Fibroblast of the aortic adventitia (primary cell): ENCODE results near the gene CTNNB1. TPM values are rescaled to one million over a fixed set of nuclear protein-coding genes. Genes with fewer than 3 reads are reported as not detected.
A peak's percentile ranks its signal among the peaks of the same experiment; 100 is the strongest.

Experiments used
- DNase-seq: peaks from one replicate; pipeline ENCODE4 v3.0.0-alpha.2; 2010; ENCODE audit warnings: low read depth
- H3K4me3 ChIP-seq: 2 replicates; pipeline ENCODE4 v1.5.1; 2011; ENCODE audit warnings: low read depth, mild to moderate bottlenecking, control low read depth, low read length, moderate library complexity
- CTCF ChIP-seq: IDR thresholded peaks from 2 replicates; pipeline ENCODE4 v1.5.1; 2011; ENCODE audit warnings: mild to moderate bottlenecking, low read length, control low read depth, inconsistent platforms; ENCODE audit not compliant: insufficient read depth
- total RNA-seq: library from RNA; depleted of rRNA; stranded (reverse); fragments of >200 nt; gene quantifications from 2 replicates; pipeline ENCODE4 v1.2.3, GENCODE V29; 2012; ENCODE audit warnings: low replicate concordance

The CTNNB1 gene
- total RNA-seq, 1 donor: 461 TPM

GRCh38 chr3:41265011-41265545, 65.8 kb downstream of the CTNNB1 start:
- no peak for TF ChIP-seq CTCF
- no peak for DNase-seq
- H3K4me3 ChIP-seq: no peak overlapping the region

GRCh38 chr3:41265823-41266273, 66.5 kb downstream of the CTNNB1 start:
- peak; percentile 70 for DNase-seq
- H3K4me3 ChIP-seq: no peak overlapping the region
- TF ChIP-seq CTCF: no peak

- no peak for TF ChIP-seq CTCF
- H3K4me3 ChIP-seq: no peak overlapping the region
- peak; percentile 93 for DNase-seq
These were observed 68.8 kb downstream of the CTNNB1 start for GRCh38 chr3:41267975-41268640.

- DNase-seq: no peak
- TF ChIP-seq CTCF: no peak
- H3K4me3 ChIP-seq: no peak overlapping the region
These were observed 73.4 kb downstream of the CTNNB1 start for GRCh38 chr3:41272667-41273066.

GRCh38 chr3:41274944-41275668, 75.8 kb downstream of the CTNNB1 start:
- TF ChIP-seq CTCF: no peak
- no peak overlapping the region for H3K4me3 ChIP-seq
- peak; percentile 63 for DNase-seq

GRCh38 chr3:41276191-41276590, 76.9 kb downstream of the CTNNB1 start:
- no peak for TF ChIP-seq CTCF

More at GRCh38 chr3:41276191-41276590, 76.9 kb downstream of the CTNNB1 start:
- no peak for DNase-seq
- no peak overlapping the region for H3K4me3 ChIP-seq
